HG03558 (cell line): ENCODE data around the gene ABHD3.
"Not testable (repeated sequence)": the region's sequence is repeated elsewhere in the genome, so short reads cannot be mapped to it uniquely, and the experiment has no call there.

Experiments
- ATAC-seq: cut with Tn5 transposase; IDR thresholded peaks from one replicate; pipeline ENCODE4 v1.9.1; 2021; ENCODE audit warnings: moderate number of reproducible peaks; ENCODE audit not compliant: unreplicated experiment; ENCODE audit errors: extremely low read depth

Gene ABHD3

DNA sequence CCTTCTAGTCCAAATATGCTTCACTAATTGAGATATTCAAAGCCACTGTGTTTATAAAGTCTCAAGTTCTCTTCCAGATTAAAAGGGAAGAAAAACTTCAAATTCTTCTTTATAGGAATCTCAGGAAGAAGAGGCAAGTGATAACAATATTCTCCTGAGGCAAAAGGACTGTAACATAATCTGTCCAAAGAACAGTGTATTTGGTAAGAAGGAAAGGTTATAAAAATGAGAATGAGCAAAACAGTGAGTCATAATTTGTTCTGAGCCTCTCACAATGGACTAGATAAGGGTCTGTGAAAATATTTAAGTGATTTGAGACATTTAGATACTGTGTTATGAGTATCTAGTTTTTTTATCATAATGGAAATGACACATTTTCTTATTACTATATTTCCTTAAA, 48.2 kb downstream of the ABHD3 start:
- ATAC-seq, result no peak

DNA sequence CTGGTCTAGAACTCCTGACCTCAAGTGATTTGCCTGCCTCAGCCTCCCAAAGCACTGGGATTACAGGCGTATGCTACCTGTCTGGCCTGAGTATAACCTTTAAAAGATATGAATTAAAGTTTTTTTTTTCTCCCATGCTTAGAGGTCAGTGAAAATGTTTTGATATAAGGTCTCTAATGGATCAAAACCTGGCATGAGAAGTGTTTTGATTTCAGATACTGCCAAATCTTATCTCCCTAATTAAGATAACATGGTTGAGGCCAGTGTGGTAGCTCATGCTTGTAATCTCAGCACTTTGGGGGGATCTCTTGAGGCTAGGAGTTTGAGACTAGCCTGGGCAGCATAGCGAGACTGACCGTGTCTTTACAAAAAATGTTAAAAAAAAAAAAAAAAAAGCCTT, 51.2 kb downstream of the ABHD3 start:
- ATAC-seq, result no peak

- ATAC-seq, result no peak
Observed at GRCh38 chr18:21652073-21652472, 52.5 kb downstream of the ABHD3 start.

DNA sequence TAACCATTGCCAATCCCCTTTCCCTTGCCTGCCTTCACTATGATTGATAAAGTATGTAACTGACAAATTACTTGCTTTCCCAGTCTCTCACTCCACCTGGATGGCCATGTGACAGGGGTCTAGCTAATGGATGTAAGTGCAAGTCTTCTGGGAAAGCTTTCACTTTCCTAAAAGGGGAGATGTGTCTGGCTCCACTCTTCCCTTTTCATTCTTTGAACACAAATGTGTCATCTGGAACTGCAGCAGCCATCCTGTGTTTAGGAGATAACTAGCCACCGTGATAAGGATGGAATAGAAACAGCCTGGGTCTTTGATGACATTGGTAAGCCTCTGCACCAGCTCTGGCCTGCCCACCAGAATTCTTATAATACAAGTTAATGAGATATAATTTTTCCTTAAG, 54.3 kb downstream of the ABHD3 start:
- ATAC-seq, result no peak

- ATAC-seq, result not testable (repeated sequence)
Observed at GRCh38 chr18:21640375-21640774, 64.2 kb downstream of the ABHD3 start.

DNA sequence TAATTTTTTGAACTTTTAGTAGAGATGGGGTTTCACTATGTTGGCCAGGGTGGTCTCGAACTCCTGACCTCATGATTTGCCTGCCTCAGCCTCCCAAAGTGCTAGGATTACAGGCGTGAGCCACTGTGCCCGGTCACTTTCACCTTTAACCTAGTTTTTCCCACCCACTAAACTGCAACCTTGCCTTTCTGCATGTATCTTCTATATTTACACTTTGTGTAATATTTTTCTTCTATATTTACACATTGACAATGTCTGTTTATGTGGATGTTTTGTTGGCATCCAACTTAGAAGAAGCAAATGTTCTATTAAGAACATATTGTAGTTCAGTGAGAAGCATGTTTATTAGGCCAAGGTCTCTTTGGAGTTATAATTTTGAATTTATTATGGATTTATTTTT, 65.8 kb downstream of the ABHD3 start:
- ATAC-seq, result no peak

DNA sequence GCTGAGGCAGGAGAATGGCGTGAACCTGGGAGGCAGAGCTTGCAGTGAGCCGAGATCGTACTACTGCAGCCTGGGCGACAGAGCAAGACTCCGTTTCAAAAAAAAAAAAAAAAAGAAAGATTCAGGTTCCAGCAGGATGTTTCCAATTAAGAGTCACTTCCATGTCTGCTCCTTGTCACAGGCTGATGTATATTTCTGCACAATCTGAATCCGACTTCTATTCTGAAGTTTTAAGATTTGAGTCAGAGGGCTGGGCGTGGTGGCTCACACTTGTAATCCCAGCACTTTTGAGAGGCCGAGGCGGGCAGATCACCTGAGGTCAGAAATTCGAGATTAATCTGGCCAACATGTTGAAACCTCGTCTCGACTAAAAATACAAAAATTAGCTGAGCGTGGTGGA, 67.8 kb downstream of the ABHD3 start:
- no peak for ATAC-seq

DNA sequence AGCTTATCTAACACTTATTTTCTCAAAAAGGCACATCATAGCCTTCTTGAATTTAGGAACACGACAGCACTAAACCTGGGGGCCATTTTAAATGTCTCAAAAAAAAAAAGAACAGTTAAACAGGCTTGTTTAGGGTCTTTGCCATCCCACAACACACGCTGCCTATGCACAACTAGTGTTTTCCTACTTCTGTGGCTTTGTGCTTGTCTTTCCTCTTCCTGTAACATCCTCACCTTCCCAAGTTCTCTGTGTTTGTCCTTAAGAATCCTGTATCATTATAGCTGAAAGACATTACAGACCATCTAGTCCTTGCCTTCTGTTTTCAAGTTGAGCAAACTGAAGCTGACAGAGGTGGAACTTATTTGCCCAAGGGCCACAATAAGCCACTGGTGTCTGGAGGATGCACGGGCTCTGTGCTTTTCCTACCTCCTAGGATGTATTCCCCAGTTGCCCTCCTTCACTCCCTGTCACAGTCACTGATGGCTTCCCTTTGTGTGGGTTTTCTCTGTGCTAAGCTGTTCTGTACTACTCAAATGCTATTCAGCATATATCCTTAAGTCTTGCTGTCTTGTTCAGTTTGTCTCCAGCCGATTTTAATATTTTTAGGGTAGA, 69.9 kb downstream of the ABHD3 start:
- no peak for ATAC-seq

DNA sequence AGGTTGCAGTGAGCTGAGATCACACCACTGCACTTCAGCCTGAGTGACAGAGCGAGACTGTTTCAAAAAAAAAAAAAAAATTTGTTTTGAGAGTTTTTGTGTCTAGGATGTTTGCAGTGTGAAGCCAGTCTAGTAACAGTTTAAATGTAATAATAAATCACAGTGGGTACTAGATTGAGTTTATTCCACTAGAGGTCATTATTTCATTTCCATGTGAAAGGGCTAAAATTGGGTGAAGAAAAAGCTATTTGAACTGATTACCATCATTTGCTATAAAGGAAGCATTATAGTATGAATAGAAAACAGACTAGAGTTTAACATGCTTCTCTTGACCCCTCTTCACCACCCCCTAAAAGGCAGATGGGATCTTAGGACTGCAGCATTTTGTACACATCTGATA, 72.2 kb downstream of the ABHD3 start:
- no peak for ATAC-seq

DNA sequence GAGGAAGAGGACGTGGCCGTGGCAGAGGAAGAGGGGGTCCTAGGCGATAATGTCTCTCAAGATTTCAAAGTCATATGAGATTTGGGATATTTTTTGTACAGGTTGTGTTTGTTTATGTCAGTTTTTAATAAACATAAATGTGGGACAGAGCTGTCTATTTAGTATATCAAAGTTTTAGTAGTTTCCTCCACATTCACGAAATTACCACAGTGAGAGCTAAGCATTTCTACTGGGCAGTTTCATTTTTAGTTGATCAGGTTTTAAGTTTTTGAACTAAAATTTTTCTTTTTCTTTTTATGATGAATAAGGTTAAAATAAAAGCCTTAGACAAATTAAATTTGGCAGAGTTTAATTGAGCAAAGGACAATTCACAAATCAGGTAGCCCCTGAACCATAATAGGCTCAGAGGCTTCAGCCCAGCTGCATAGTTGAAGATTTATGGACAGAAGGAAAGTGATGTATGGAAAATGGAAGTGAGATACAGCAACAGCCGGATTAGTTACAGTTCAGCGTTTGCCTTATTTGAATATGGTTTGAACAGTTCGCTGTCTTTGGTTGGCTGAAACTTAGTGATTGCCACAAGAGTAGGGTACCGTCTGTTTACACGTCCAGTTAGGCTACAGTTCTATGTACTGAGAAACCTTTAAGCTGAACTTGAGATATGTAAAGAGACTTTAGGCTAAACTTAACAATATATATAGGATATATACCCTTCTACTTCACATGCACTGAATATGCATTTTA, 75.3 kb downstream of the ABHD3 start:
- peak; percentile 65 for ATAC-seq

GRCh38 chr18:21621640-21622039, 82.9 kb downstream of the ABHD3 start:
- ATAC-seq, result not testable (repeated sequence)

DNA sequence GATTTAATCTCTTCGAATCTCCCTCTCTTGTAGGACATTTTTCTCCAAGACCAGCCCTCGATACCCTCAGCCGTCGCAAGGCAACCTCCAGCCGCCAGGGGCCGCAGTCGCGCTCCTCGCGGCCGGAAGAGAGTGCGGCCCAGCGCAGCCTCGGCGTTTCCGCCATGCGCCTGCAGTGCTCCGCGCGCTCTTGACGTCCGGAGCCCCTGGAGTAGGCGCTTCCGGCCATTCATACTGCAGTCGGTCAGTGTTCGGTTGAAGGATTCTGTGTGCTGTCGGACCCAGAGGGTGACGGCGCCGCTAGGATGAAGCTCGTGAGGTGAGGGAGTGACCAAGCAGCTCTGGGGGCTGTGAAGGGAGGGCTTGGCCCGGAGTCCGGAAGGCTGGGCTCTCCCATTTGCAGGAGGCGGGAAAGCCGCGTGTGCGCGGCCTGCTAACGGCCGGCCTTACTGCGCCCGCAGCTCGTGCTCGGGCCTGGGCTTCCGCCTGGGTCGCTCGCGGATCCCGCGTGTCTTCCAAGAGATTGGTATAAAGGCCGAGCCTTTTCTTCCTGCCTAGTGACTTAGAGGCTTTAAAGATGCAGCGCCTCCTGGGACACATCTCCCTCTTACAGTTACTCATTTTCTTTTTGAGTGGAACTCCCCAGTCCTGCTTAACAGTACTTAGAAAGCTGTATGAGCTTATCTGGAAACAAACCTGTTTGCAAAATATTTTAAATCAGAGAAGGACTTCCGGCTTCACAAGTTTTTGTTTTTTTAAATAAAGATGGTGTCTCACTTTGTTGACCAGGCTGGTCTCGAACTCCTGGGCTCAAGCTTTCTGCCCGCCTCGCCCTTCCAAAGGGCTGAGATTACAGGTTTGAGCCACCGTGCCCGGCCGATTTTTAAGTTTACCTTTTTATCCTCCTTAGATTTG, 92.2 kb downstream of the ABHD3 start, which contains the start of gene SNRPD1:
Gene SNRPD1, plus strand, starts transcription at position 190 of the 915 bp plus-strand sequence. Its CDS starts 116 bp downstream, at position 306.
- peak; percentile 91 for ATAC-seq

DNA sequence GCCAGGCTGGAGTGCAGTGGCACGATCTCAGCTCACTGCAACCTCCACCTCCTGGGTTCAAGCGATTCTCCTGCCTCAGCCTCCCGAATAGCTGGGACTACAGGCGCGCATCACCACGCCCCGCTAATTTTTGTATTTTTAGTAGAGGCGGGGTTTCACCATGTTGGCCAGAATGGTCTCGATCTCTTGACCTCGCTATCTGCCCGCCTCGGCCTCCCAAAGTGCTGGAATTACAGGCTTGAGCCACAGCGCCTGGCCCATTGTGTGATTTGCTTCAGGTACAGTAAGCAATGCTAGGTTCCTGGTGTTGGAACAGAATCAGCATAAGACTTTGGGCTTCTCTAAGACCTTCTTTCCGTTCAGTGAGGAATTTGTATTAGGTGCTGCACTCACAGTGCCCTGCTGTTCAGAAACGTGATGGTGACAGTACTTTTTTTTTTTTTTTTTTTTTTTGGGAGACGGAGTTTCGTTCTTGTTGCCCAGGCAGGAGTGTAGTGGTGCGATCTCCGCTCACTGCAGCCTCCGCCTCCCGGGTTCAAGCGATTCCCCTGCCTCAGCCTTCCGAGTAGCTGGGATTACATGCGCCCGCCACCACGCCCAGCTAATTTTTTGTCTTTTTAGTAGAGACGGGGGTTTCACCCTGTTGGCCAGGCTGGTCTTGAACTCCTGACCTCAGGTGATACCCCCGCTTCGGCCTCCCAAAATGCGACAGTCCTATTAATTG, 93.0 kb downstream of the ABHD3 start:
- ATAC-seq, result not testable (repeated sequence)

GRCh38 chr18:21605213-21605612, 99.4 kb downstream of the ABHD3 start:
- ATAC-seq, result no peak

DNA sequence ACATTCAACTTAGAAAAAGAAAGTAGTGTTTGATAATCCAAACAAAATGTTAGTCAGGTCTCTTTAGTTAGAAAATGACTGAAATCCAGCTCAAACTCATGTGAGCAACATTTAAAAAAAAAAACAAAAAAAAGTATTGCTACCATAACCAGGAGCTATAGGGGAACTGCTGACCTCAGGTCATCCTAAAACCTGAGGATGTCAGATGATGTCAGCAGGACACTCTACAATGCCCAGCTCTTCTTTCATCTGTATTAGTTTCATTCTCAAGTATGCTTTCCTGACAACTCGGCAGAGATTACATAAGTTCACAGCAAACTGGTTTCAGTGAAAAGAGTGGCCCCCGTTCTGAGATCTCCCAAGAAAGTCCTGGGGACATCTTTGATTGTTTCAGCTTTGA, 99.9 kb downstream of the ABHD3 start:
- no peak for ATAC-seq

- ATAC-seq, result no peak
Observed at GRCh38 chr18:21602299-21602587, 102.3 kb downstream of the ABHD3 start.
